Peyer's patch (tissue), 4 donors: Measurements from ENCODE around the gene FOXC2. TPM values are rescaled to one million over a fixed set of nuclear protein-coding genes. Genes with fewer than 3 reads are reported as not detected.
A peak's percentile ranks its signal among the peaks of the same experiment; 100 is the strongest.

Experiments
- DNase-seq, 3 donors: peaks; one replicate each; pipeline ENCODE4 v3.0.0-alpha.2; 2017 to 2019
- H3K27ac ChIP-seq, 4 donors: fragments of 200-600 bp; sonication (generic); one replicate each; pipeline ENCODE4 v1.5.1; 2016 to 2019
- H3K27me3 ChIP-seq, 2 donors: fragments of 200-600 bp; sonication (generic); one replicate each; pipeline ENCODE4 v1.5.1; 2019
- H3K36me3 ChIP-seq, 3 donors: fragments of 200-600 bp; sonication (generic); one replicate each; pipeline ENCODE4 v1.5.1; 2016 to 2019
- H3K4me1 ChIP-seq, 4 donors: fragments of 200-600 bp; sonication (generic); one replicate each; pipeline ENCODE4 v1.5.1; 2016 to 2019
- H3K4me3 ChIP-seq, 4 donors: fragments of 200-600 bp; sonication (generic); 1 replicate in 3 of 4; 2 replicates in 1 of 4; pipeline ENCODE4 v1.5.1; 2016 to 2019; ENCODE audit warnings: mild to moderate bottlenecking in 1 of 4
- H3K9me3 ChIP-seq, 4 donors: fragments of 200-600 bp; sonication (generic); one replicate each; pipeline ENCODE4 v1.5.1; 2016 to 2019; ENCODE audit warnings: mild to moderate bottlenecking in 1 of 4
- POLR2A ChIP-seq, 2 donors: fragments of 450-650 bp; IDR thresholded peaks; one replicate each; pipeline ENCODE4 v1.5.1; 2017; ENCODE audit warnings: antibody characterized with exemption in 2 of 2, mild to moderate bottlenecking in 2 of 2, moderate library complexity in 2 of 2
- total RNA-seq, 4 donors: library from RNA; depleted of rRNA; stranded (reverse); fragments of >200 nt; gene quantifications; one replicate each; pipeline ENCODE4 v1.1.0, GENCODE V29; 2016
- TF ChIP-seq, protein P1 (sequence below), 6 experiments: fragments of 450-650 bp in 4 of 6; fragments of 200-600 bp in 2 of 6; sonication (generic) in 1 of 6; IDR thresholded peaks; one replicate each; pipeline ENCODE4 v1.5.1; 2017 to 2019; ENCODE audit warnings: antibody characterized with exemption in 6 of 6, mild to moderate bottlenecking in 3 of 6, moderate library complexity in 1 of 6

The FOXC2 gene
- total RNA-seq, 4 donors from 2014 or later, result 0.40 to 1.5 TPM; not detected in 2

- DNase-seq, result no peak
- no peak for TF ChIP-seq POLR2A (IDR thresholded peaks at IDR 0.05)
- TF ChIP-seq, protein P1, sequence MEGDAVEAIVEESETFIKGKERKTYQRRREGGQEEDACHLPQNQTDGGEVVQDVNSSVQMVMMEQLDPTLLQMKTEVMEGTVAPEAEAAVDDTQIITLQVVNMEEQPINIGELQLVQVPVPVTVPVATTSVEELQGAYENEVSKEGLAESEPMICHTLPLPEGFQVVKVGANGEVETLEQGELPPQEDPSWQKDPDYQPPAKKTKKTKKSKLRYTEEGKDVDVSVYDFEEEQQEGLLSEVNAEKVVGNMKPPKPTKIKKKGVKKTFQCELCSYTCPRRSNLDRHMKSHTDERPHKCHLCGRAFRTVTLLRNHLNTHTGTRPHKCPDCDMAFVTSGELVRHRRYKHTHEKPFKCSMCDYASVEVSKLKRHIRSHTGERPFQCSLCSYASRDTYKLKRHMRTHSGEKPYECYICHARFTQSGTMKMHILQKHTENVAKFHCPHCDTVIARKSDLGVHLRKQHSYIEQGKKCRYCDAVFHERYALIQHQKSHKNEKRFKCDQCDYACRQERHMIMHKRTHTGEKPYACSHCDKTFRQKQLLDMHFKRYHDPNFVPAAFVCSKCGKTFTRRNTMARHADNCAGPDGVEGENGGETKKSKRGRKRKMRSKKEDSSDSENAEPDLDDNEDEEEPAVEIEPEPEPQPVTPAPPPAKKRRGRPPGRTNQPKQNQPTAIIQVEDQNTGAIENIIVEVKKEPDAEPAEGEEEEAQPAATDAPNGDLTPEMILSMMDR (IDR thresholded peaks at IDR 0.05), result no peak
- no peaks in the 10 kb centered on the region for H3K4me1 ChIP-seq
- H3K27me3 ChIP-seq, result no peaks in the 10 kb centered on the region
- H3K27ac ChIP-seq, result no peak overlapping the region
- H3K9me3 ChIP-seq, result no peaks in the 10 kb centered on the region
- H3K4me3 ChIP-seq, result no peak overlapping the region
- H3K36me3 ChIP-seq, result no peaks in the 10 kb centered on the region
Observed at GRCh38 chr16:86525696-86526095, 40.9 kb upstream of the FOXC2 start.

GRCh38 chr16:86527366-86527765 lies 39.3 kb upstream of the FOXC2 start:
- no peak overlapping the region for H3K4me3 ChIP-seq
- no peaks in the 10 kb centered on the region for H3K9me3 ChIP-seq
- TF ChIP-seq POLR2A (IDR thresholded peaks at IDR 0.05), result no peak
- TF ChIP-seq, protein P1 (IDR thresholded peaks at IDR 0.05), result no peak
- H3K4me1 ChIP-seq, result no peaks in the 10 kb centered on the region
- H3K27ac ChIP-seq, result no peak overlapping the region
- no peaks in the 10 kb centered on the region for H3K27me3 ChIP-seq
- H3K36me3 ChIP-seq, result peaks cover 0 to 7% (median 0%) of the 10 kb centered on the region in 3 donors
- no peak for DNase-seq

DNA sequence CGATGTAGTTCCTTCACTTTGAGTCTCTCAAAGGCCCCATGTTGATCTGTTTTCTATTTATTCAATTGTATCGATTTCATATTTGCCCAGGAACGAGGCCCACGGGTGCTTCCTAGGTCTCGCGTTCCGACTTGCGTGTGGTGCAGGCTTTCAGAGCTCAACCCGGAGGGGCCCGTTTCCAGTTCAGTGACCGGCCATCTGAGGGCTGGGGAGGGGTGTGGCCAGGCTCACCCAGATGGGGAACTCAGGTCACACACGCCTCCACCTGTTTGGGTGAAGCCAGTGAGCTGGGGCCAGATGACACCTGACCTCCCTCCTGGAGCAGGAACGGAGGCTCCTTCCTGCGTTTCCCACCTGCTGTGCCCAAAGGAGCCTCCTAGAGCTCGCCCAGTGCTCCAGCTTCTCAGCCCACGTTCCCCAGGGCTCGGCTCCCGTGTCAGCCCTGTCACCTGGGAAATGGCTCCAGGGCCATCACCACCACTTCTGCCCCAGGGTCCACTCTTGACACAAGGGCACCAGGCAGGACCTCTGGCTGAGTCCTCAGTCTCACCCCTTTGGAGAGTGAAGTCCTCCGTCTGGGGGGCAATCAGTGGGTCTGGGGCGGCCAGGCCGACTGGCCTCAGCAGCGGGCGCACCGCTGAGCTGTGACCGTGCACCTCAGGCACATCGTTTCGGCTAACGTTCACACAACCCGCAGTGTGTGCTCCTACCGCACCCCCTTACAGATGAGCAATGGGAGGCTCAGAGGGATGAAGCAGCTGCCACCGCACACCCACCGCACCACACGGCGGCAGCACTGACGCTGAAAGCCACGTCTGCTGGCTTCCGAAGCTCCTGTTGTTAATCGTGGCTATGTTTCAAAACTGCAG lies 38.3 kb upstream of the FOXC2 start:
- H3K9me3 ChIP-seq, result no peaks in the 10 kb centered on the region
- H3K27ac ChIP-seq, result no peak overlapping the region
- H3K4me1 ChIP-seq, result no peaks in the 10 kb centered on the region
- TF ChIP-seq, protein P1 (IDR thresholded peaks at IDR 0.05), result no peak
- no peak for TF ChIP-seq POLR2A (IDR thresholded peaks at IDR 0.05)
- no peaks in the 10 kb centered on the region for H3K27me3 ChIP-seq
- peaks cover 0 to 7% (median 0%) of the 10 kb centered on the region in 3 donors for H3K36me3 ChIP-seq
- DNase-seq, result no peak
- H3K4me3 ChIP-seq, result no peak overlapping the region

- H3K36me3 ChIP-seq, result peaks cover 0 to 7% (median 0%) of the 10 kb centered on the region in 3 donors
- DNase-seq, result no peak
- no peaks in the 10 kb centered on the region for H3K27me3 ChIP-seq
- H3K27ac ChIP-seq, result no peak overlapping the region
- TF ChIP-seq, protein P1 (IDR thresholded peaks at IDR 0.05), result no peak
- TF ChIP-seq POLR2A (IDR thresholded peaks at IDR 0.05), result no peak
- no peaks in the 10 kb centered on the region for H3K9me3 ChIP-seq
- no peak overlapping the region for H3K4me3 ChIP-seq
- no peaks in the 10 kb centered on the region for H3K4me1 ChIP-seq
Observed at GRCh38 chr16:86529160-86529559, 37.5 kb upstream of the FOXC2 start.

DNA sequence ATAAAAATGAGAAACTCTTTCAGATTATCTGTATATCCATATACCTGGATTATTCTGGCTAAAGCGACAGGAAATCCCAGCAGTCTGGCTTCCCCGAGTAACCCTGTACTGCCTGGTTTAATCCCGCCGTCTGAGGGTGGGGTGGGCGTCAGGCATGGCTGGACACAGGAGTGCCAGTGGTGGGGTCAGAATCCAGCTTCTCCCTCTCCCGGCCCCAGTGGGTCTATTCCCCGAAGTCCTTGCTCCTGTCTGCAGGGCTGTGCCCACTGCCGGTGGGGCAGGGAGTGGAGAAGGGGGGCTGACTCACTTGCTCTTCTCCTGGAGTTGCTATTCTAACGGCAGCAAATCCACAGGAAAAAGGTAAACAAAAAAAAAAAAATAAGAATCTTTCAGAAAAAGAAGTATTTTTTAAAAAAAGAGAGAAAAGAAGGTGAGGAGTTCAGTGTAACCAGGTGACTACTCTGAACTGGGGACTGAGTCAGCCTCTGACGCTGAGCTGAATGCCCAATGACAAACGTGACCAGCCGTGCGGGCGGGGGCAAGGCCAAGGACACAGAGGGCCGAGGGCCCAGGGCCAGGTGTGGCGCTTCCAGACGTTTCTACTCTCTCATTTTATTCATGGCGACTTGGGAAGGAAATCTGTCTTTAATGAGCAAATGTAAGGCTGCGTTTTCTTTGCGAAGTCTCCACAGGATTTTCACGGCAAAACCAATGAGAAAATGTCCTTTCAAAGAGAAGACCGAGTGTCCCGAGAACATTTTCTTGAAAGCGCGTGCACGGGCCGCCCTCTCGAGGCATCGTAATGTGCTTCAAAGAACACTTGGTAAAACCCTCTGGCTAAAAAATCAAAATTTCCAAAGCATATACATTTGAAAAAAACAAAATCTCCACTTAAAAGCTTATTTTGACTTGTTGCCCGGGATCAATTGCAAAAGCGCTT lies 36.1 kb upstream of the FOXC2 start:
- TF ChIP-seq, protein P1 (IDR thresholded peaks at IDR 0.05), result no peak
- no peak for TF ChIP-seq POLR2A (IDR thresholded peaks at IDR 0.05)
- Histone ChIP-seq H3K27me3 (no peaks in the 10 kb centered on the region), H3K9me3 (no peaks in the 10 kb centered on the region), H3K36me3 (peaks cover 0 to 7% (median 0%) of the 10 kb centered on the region in 3 donors), H3K4me3 (no peak overlapping the region), H3K4me1 (no peaks in the 10 kb centered on the region), H3K27ac (peak overlapping the region in 3 of 4 donors; percentile 38 to 81 (median 79))
- no peak for DNase-seq
